22Rv1 (cell line): ENCODE results near the gene SMAD4.

Source experiments
- CTCF ChIP-seq: fragments of 450-650 bp; IDR thresholded peaks from 2 replicates; pipeline ENCODE4 v1.5.1; 2017; ENCODE audit warnings: mild to moderate bottlenecking
- ZFX ChIP-seq: fragments of 450-650 bp; IDR thresholded peaks from 2 replicates; pipeline ENCODE4 v1.6.1; 2017; ENCODE audit warnings: antibody characterized with exemption, borderline replicate concordance

- TF ChIP-seq CTCF = no peak
- TF ChIP-seq ZFX = no peak
These were observed 23.8 kb upstream of the SMAD4 start for GRCh38 chr18:51006061-51006818.
